Right cardiac atrium (tissue), 5 donors: Measurements from ENCODE around the gene IL17RC. TPM values are rescaled to one million over a fixed set of nuclear protein-coding genes. Genes with fewer than 3 reads are reported as not detected.

ENCODE experiments used
- ATAC-seq, 2 donors: fragments of 200-7000 bp; cut with Tn5 transposase; one replicate each; pipeline versions ENCODE4 v1.8.0 to v1.9.1; 2020; ENCODE audit warnings: moderate library complexity in 2 of 2, mild to moderate bottlenecking in 1 of 2
- DNase-seq, 3 donors: peaks; one replicate each; pipeline ENCODE4 v3.0.0-alpha.2; 2020
- H3K27ac ChIP-seq: one replicate; pipeline ENCODE4 v1.5.1; 2013; ENCODE audit warnings: mild to moderate bottlenecking, low read length, control low read depth, moderate library complexity
- H3K27me3 ChIP-seq: one replicate; pipeline ENCODE4 v1.6.1; 2013; ENCODE audit not compliant: control insufficient read depth, insufficient read depth
- H3K4me1 ChIP-seq: one replicate; pipeline ENCODE4 v1.6.1; 2013; ENCODE audit warnings: low read length; ENCODE audit not compliant: control insufficient read depth, insufficient read depth
- H3K4me3 ChIP-seq: one replicate; pipeline ENCODE4 v1.5.1; 2013; ENCODE audit warnings: low read length, control low read depth
- H3K9me3 ChIP-seq: one replicate; pipeline ENCODE4 v1.6.1; 2013; ENCODE audit warnings: low read length; ENCODE audit not compliant: control insufficient read depth
- WGBS: extraction: QIAGEN DNeasy Blood & Tissue Kit; methylation state at CpG from one replicate; pipeline ENCODE4 v1.1.7; 2013; 5-methylcytosine and 5-hydroxymethylcytosine counted together
- intact Hi-C, 4 donors: fragments of 100-400 bp; cut with DNase I; formaldehyde crosslinking; loops; one replicate each; pipeline versions ENCODE4 v1.11.0 to v1.14.0; 2022 to 2023
- polyA plus RNA-seq: library from polyadenylated mRNA; stranded (reverse); fragments of 200-250 nt; gene quantifications from one replicate; pipeline ENCODE4 v1.2.3, GENCODE V29; 2013
- total RNA-seq, 4 donors: library from RNA; stranded (reverse); fragmentation: NEBNext Ultra II Directional; extraction: Animal tissue kit (Norgen Biotek cat#: 25700); gene quantifications; one replicate each; pipeline ENCODE4 v1.2.1, GENCODE V29; 2021
- donor health status: healthy with polysubstance abuse.
- donor health status: DM: no; HTN: yes; CAD: no.
- donor health status: DM: no; HTN: no; CAD: no.
- donor health status: DM: no; HTN: yes; CAD: no; lungs with severe emphysema.
- donor health status: DM: yes; HTN: yes; CAD: no.

The IL17RC gene
- total and polyA plus RNA-seq, 5 donors: 35.1 to 48.1 (median 40.4) TPM

- Histone ChIP-seq H3K4me3 (peak overlapping the region; percentile 35), H3K4me1 (peaks cover 6% of the 10 kb centered on the region), H3K9me3 (no peaks in the 10 kb centered on the region), H3K27me3 (no peaks in the 10 kb centered on the region), H3K27ac (peak overlapping the region; percentile 77)
- intact Hi-C loops: loop anchor here in 1 of 4 donors (10.0 kb wide), 1 partner anchor 72 kb away; the partner anchor contains the start of gene RPUSD3
- DNase-seq: no peak
- 41% methylated on average over 7 of the region's 7 CpGs for whole genome bisulfite sequencing
- ATAC-seq: peak in 1 of 2 donors; percentile 0
Observed at GRCh38 chr3:9916346-9916733, 558 bp upstream of the IL17RC start.

DNA sequence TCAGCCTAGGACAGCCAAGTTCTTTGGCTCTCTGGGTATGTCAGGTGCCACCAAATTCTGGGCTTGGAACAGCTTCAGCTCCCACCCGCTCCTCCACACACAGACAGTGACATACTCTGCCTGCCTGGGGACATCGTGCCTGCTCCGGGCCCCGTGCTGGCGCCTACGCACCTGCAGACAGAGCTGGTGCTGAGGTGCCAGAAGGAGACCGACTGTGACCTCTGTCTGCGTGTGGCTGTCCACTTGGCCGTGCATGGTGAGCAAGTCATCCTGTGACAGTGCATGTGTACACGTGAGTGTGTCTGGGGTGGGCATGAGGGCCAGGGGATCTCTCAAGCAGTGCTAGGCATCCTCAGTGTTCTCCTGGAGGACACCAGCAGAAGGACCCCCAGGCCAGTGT, 922 bp downstream of the IL17RC start:
- Histone ChIP-seq H3K9me3 (no peaks in the 10 kb centered on the region), H3K27ac (no peak overlapping the region), H3K4me3 (peak overlapping the region; percentile 35), H3K4me1 (peaks cover 6% of the 10 kb centered on the region), H3K27me3 (no peaks in the 10 kb centered on the region)
- ATAC-seq (no peak), DNase-seq (peak in 1 of 3 donors; percentile 60)
- intact Hi-C loops: loop anchor here in 1 of 4 donors (10.0 kb wide), 1 partner anchor 73 kb away; the partner anchor contains the start of gene RPUSD3
- WGBS: 66% methylated on average over 10 of the region's 10 CpGs

- DNase-seq: peak in 1 of 3 donors; percentile 54
- 94% methylated on average over 8 of the region's 8 CpGs for WGBS
- H3K27ac ChIP-seq: no peak overlapping the region
- intact Hi-C loops: loop anchor here in 1 of 4 donors (10.0 kb wide), 1 partner anchor 74 kb away; the partner anchor contains the start of gene RPUSD3
- peaks cover 6% of the 10 kb centered on the region for H3K4me1 ChIP-seq
- H3K27me3 ChIP-seq: no peaks in the 10 kb centered on the region
- no peak for ATAC-seq
- H3K9me3 ChIP-seq: no peaks in the 10 kb centered on the region
- H3K4me3 ChIP-seq: no peak overlapping the region
Observed at GRCh38 chr3:9918261-9919038, 1.6 kb downstream of the IL17RC start.

DNA sequence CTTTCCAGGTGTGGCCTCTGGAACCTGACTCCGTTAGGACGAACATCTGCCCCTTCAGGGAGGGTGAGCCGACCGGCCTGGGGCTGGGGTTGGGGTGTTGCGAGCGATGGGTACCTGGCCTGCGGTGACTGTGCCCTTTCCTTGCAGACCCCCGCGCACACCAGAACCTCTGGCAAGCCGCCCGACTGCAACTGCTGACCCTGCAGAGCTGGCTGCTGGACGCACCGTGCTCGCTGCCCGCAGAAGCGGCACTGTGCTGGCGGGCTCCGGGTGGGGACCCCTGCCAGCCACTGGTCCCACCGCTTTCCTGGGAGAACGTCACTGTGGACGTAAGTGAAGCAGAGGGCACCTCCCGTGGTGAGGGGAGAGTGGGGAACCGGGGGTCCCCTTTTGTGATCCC, 11.3 kb downstream of the IL17RC start:
- 94% methylated on average over 23 of the region's 23 CpGs for WGBS
- ATAC-seq (no peak), DNase-seq (peak in 1 of 3 donors; percentile 55)
- H3K27me3 ChIP-seq: no peaks in the 10 kb centered on the region
- H3K27ac ChIP-seq: no peak overlapping the region
- H3K9me3 ChIP-seq: no peaks in the 10 kb centered on the region
- H3K4me1 ChIP-seq: no peaks in the 10 kb centered on the region
- intact Hi-C loops: no loop called here
- no peak overlapping the region for H3K4me3 ChIP-seq

- ATAC-seq: no peak
- Histone ChIP-seq H3K4me1 (peaks cover 9% of the 10 kb centered on the region), H3K27me3 (no peaks in the 10 kb centered on the region), H3K9me3 (no peaks in the 10 kb centered on the region), H3K4me3 (no peak overlapping the region), H3K27ac (no peak overlapping the region)
- 94% methylated on average over 4 of the region's 4 CpGs for WGBS
- DNase-seq: no peak
- intact Hi-C loops: no loop called here
Observed at GRCh38 chr3:9930804-9931418, 14.0 kb downstream of the IL17RC start.

DNA sequence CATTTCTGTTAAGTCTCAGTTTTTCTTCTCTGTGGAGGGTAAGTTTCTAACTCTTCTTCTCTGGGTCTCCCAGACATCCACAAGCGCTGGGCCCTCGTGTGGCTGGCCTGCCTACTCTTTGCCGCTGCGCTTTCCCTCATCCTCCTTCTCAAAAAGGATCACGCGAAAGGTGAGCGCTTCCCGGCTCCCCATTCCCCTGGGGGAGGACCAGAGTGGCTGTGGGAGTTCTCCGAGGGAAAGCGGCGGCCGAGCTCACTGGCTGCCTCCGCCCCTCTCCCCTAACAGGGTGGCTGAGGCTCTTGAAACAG, 15.6 kb downstream of the IL17RC start:
- intact Hi-C loops: no loop called here

GRCh38 chr3:9932843-9933560, 16.1 kb downstream of the IL17RC start:
- ATAC-seq (peak; percentile 87 to 91), DNase-seq (peak; percentile 86 to 94 (median 93))
- peak overlapping the region; percentile 55 for H3K27ac ChIP-seq
- intact Hi-C loops: no loop called here
- peaks cover 9% of the 10 kb centered on the region for H3K4me1 ChIP-seq
- H3K9me3 ChIP-seq: no peaks in the 10 kb centered on the region
- no peaks in the 10 kb centered on the region for H3K27me3 ChIP-seq
- H3K4me3 ChIP-seq: peak overlapping the region; percentile 63
- under 1% methylated on average over 77 of the region's 77 CpGs for WGBS

More for the DNA sequence above, 15.6 kb downstream of the IL17RC start:
- H3K27me3 ChIP-seq: no peaks in the 10 kb centered on the region
- no peak for DNase-seq
- peak overlapping the region; percentile 63 for H3K4me3 ChIP-seq
- H3K9me3 ChIP-seq: no peaks in the 10 kb centered on the region
- 4% methylated on average over 13 of the region's 13 CpGs for WGBS
- no peak for ATAC-seq
- H3K27ac ChIP-seq: peak overlapping the region; percentile 38
- peaks cover 9% of the 10 kb centered on the region for H3K4me1 ChIP-seq

- peak; percentile 96 for ATAC-seq
- DNase-seq: peak; percentile 94 to 98 (median 98)
- Histone ChIP-seq H3K4me1 (peaks cover 9% of the 10 kb centered on the region), H3K27ac (peak within 1 kb of the TSS; percentile 86), H3K4me3 (peak within 1 kb of the TSS; percentile 63), H3K27me3 (no peaks in the 10 kb centered on the region), H3K9me3 (no peaks in the 10 kb centered on the region)
- under 1% methylated on average over 50 of the region's 50 CpGs for WGBS
- intact Hi-C loops: no loop called here
Observed at GRCh38 chr3:9933561-9934234, 16.8 kb downstream of the IL17RC start, which contains the start of gene CRELD1. Gene CRELD1 (plus strand): TSS chr3:9933834. CDS start chr3:9934439, 605 bp downstream.

DNA sequence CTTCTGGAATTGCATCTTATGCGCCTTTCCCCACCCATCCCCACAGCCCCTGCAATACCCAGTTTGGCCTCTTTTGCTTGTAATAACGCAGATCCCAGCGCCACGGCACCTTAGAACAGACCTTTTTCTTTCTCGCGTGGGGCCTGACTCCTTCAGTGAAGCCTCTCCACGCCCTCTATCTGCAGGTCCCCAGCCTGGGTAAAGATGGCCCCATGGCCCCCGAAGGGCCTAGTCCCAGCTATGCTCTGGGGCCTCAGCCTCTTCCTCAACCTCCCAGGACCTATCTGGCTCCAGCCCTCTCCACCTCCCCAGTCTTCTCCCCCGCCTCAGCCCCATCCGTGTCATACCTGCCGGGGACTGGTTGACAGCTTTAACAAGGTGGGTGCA, 17.3 kb downstream of the IL17RC start:
- 15% methylated on average over 11 of the region's 11 CpGs for WGBS
- intact Hi-C loops: no loop called here
- peak overlapping the region; percentile 63 for H3K4me3 ChIP-seq
- peaks cover 9% of the 10 kb centered on the region for H3K4me1 ChIP-seq
- no peaks in the 10 kb centered on the region for H3K9me3 ChIP-seq
- peak overlapping the region; percentile 86 for H3K27ac ChIP-seq
- ATAC-seq (peak in 1 of 2 donors; percentile 0), DNase-seq (peak in 1 of 3 donors; percentile 53)
- no peaks in the 10 kb centered on the region for H3K27me3 ChIP-seq

DNA sequence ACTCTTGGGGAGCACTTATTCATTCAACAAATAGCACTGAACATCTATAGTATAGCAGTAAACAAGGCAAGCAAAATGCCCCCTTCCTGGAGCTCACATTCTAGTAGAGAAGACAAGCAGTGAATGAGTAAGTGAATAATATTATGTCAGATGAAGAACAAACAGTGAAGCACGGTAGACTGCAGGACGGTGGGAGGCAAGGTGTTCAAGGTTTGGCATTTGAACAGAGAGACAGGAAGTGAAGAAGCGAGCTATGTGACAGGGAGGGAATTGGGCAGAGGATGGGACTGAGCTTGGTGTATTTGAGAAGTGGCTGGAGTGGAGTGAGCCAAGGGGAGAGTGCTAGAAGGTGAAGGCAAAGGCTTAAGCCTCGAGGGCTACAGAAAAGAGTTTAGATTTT, 18.1 kb downstream of the IL17RC start:
- H3K27me3 ChIP-seq: no peaks in the 10 kb centered on the region
- intact Hi-C loops: no loop called here
- peaks cover 9% of the 10 kb centered on the region for H3K4me1 ChIP-seq
- no peak overlapping the region for H3K27ac ChIP-seq
- DNase-seq (no peak), ATAC-seq (no peak)
- peak overlapping the region; percentile 63 for H3K4me3 ChIP-seq
- 63% methylated on average over 4 of the region's 4 CpGs for WGBS
- no peaks in the 10 kb centered on the region for H3K9me3 ChIP-seq
